GM19467 (cell line): ENCODE measurements around the gene DERA.
"Not testable (repeated sequence)": the region's sequence is repeated elsewhere in the genome, so short reads cannot be mapped to it uniquely, and the experiment has no call there.

ENCODE experiments used
- ATAC-seq: cut with Tn5 transposase; IDR thresholded peaks from one replicate; pipeline ENCODE4 v1.9.1; 2021; ENCODE audit warnings: mild to moderate bottlenecking, moderate library complexity; ENCODE audit not compliant: unreplicated experiment

DERA gene

DNA sequence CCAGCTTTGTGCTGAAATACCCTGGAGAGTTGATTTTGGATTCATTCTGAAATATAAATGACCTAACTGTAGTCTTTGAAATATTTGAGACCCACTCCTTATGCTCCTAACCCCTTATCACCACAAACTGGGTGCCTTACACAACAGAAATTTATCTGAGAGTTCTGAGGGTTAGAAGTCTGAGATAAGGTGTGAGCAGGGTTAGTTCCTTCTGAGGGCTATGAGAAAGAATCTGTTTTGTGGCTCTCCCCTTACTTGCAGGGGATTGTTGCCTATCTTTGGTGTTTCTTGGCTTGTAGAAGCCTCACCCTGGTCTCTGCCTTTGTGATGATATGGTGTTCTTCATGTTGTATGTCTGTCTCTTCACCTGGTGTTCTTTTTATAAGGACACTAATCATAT is 91.7 kb downstream of the DERA start:
- ATAC-seq, result no peak

DNA sequence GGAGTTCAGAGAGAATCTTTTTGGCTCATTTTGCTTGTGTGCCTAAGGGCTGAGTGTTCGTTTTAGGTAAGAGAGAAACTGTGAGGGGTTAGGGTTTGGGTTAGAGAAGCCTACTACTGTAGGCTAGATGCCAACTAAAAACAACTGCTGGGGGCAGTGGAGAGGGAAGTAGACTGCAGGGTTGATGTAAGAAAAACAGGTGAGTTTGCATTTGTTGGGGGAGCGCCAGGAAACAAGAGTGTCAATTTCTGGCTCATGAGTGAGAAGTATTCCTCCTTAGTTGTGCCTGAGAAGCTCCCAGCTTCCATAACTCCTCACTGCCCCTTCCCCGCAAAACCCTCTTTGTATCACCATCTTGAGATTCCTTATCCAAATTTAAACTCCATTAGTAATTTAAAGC is 92.3 kb downstream of the DERA start:
- ATAC-seq, result no peak

DNA sequence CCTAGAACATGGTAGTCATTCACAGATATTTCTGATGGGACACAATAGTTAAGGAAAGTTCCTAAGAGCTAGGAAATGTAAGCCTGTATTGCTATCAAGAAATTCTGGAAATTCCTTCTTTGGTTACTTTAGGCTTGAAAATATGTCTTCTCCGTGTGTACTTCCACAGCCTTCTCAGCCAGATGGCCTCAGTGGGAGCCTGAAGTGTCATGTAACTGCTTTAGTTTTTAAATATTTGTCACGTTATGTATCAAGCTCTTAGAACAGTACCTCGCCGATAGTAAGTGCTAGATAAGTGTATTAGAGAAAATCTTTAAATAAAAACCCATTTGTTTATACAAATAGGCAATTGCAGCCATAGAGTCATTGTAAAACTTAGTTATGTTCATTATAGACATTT is 95.6 kb downstream of the DERA start:
- no peak for ATAC-seq

DNA sequence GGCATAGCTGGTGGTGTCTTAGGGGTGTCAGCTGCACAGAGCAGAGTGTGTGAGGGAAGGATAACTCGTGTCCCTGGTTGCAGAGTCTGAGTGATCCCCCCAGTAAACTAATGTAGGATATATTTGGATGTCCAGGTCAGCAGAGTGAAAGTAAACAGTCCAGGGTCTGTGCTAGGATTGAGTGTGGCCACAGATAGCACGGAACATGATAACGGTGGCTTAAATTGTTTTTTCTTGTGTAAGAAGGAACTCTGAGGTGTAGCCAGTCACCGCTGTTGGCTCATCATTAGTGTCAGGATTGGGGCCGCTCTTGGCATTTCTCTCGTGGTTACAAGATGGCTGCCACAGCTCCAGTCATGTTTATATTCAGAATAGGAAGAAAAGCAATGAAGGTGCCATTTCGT is 97.3 kb downstream of the DERA start:
- no peak for ATAC-seq

DNA sequence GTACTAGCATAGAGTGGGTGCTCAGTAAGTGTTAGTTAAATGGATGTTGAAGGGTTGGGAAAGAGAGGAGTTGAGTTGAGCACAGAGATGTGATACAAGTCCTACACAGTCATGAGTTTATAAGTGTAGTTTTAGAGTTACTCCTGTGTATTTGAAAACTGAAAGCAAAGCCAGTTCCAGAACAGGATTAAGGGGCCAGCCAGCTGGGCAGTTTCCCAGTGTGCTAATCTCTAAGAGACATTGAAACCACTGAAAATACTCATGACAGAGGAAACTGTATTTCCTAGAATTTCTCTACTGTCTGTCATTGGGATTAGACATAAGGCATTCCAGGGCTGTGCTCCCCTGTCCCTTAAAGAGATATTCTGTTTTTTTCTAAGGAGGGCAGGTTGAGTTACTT is 101.0 kb downstream of the DERA start:
- ATAC-seq, result no peak

DNA sequence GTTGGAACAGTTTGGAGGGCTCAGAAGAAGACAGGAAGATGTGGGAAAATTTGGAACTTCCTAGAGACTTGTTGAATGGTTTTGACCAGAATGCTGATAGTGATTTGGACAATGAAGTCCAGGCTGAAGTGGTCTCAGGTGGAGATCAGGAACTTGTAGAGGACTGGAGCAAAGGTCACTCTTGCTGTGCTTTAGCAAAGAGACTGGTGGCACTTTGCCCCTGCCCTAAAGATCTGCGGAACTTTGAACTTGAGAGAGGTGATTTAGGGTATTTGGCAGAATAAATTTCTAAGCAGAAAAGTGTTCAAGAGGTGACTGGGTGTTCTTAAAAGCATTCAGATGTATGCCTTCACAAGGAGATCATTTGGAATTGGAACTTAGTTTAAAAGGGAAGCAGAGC is 102.6 kb downstream of the DERA start:
- ATAC-seq, result not testable (repeated sequence)

DNA sequence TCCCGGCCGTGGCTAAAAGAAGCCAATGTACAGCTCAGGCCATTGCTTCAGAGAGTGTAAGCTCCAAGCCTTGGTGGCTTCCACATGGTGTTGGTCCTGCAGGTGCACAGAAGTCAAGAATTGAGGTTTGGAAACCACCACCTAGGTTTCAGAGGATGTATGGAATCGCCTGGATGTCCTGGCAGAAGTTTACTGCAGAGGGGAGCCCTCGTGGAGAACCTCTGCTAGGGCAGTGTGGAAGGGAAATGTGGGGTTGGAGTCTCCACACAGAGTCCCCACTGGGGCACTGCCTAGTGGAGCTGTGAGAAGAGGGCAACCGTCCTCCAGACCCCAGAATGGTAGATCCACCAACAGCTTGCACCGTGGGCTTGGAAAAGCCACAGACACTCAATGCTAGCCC is 103.3 kb downstream of the DERA start:
- not testable (repeated sequence) for ATAC-seq

DNA sequence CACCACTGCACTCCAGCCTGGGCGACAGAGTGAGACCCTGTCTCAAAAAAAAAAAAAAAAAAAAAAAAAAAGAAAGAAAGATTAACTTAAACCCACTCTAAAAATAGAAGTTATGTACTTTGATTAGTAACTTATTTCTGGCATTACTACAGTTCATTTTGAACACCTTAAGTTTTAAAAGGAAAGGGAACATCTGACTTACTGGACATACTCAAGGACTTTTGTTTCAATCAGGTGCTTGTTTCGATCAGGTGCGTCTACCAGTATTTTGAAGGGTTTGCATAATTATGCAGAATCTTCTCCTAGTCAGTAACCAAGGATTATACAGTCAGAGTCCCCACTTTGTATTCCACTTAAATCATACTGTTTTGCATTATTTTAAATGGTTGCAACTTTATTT is 105.6 kb downstream of the DERA start:
- no peak for ATAC-seq

DNA sequence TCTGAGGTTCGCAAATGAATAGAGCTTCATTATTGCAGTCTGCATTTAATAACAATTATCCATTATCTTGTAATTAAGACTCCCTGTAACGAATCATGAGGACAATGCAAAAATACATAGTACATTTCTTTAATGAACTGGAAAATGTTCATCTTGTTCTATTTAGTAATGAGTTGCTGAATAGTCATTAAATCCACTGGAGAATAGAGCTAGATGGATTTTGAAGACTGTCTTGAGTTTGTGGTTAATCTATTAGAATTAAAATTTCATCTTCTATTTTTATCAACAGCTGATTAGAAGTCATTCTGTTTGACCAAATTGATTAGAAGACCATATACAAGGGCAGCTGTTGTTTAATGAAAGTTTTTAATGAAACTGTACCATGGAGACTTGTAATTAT is 107.2 kb downstream of the DERA start:
- no peak for ATAC-seq

DNA sequence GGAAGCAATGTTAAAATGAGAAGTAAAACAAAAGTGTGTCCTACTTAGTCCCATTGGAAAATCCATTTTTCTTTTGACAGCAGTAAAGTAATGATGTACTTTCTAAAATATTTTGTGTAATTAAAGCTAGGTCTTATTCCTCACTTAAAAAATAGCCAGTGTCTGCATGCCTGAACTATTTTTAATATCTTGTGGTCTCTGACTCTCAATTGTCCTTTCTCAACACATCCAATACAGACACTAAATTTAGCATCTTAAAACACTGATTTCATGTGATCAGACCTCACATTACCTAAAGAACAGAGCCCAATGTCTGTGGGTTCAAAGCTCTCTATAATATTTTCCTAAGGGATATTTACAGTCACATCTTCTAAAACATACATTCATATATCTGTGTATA is 108.0 kb downstream of the DERA start:
- no peak for ATAC-seq

DNA sequence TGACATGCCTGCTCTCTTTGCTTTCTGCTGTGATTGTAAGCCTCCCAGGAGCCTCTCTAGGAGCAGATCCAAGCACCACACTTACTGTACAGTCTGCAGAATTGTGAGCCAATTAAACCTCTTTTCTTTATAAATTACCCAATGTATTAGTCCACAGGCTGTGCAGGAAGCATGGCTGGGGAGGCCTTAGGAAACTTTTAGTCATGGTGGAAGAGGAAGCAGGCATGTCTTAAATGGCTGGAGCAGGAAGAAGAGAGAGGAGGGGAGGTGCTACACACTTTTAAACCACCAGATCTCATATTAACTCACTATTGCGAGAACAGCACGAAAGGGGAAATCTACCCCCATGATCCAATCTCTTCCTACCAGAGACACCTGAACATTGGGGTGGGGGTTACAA is 108.9 kb downstream of the DERA start:
- ATAC-seq, result no peak

DNA sequence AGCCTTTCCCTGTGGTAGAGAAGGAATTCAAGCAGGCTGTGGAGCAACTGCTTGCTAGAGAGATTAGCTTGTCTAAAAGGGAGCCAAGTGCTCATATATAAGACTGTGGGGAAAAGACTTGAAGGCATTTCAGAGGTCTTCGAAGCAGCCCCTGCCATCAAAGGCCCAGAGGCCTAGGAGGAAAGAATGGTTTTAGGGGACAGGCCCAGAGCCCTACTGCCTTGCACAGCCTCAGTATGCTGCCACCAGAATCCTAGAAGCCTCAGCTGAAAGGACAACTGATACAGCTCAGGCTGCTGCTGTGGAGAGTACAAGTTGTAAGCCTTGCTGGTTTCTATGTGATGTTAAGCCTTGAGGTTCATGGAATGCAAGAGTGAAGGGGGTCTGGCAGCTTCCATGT is 109.9 kb downstream of the DERA start:
- no peak for ATAC-seq

DNA sequence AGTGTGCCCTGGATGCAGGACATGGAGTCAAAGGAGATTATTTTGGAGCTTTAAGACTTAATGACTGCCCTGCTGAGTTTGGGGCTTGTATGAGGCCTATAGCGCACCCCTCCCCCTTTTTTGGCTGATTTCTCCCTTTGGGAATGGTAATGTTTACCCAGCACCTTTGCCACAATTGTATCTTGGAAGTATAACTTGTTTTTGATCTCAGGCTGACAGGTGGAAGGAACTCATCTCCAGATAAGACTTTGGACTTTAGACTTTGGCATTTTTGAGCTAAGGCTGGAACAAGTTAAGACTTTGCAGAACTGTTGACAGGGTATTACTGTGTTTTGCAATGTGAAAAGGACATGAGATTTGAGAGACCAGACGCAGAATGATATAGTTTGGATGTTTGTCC is 110.5 kb downstream of the DERA start:
- ATAC-seq, result no peak

DNA sequence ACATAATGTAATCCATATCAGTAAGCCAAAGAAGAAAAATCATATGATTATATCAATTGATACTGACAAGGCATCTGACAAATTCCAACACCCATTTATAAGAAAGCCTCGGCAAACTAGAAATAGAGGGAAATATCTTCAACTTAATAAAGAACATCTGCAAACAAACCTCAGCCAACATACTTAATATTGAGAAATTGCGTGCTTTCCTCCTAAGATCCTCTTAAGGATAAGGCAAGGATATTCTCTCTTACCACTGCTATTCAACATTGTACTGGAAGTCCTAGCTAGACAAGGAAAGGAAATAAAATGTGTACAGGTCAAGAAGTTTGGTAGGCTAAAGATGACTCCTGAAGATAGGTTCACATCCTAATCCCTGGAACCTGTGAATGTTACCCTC is 115.9 kb downstream of the DERA start:
- ATAC-seq, result no peak

DNA sequence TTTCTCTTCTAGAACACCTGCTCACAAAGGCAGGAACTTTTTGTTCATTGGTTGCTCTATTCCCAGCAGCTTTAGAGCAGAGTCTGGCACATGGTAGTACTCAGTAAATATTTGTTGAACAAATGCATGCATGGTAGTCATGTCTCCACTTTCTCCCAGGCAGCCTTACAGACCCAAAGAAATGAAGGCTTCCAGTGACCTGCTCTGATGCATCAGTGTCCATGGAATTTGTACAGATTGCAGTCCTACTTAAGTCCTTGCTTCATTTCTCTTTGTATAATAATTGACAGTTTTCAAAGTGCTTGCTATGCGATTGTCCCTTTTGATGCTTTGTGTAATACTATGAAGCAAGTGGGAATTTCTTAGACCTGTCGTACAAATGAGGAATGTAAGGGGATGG is 119.6 kb downstream of the DERA start:
- ATAC-seq, result no peak

DNA sequence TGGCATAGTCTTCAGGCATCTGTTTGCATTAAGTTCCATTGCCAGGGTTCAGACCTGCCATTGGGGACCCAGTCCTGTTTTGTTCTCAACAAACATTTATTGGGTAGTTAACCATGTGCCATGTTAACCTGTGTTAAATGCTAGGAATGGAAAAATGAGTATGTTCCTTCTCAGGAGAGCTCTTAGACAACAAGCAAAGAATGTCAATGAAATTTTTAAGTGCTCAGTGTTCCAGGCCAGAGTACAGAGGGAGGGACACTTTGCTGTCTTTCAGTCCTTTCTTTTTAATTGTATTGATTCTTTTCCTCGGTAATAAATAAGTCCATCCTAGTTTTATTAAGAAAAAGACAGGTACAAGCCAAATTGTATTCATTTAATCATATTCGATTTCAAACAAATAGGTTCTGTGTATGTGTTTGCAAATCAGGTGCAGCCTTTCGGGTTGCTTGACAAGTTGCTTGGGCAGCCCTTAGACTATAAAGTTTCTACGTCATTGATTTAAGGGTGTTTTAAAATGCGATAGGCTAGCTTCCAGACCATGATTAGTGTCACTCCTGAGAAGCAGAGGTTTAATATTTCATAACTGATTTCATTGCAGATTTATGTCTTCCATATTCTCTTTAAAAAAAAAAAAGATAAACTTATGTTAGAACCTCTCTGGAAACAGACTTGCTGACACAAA is 123.1 kb downstream of the DERA start:
- no peak for ATAC-seq

DNA sequence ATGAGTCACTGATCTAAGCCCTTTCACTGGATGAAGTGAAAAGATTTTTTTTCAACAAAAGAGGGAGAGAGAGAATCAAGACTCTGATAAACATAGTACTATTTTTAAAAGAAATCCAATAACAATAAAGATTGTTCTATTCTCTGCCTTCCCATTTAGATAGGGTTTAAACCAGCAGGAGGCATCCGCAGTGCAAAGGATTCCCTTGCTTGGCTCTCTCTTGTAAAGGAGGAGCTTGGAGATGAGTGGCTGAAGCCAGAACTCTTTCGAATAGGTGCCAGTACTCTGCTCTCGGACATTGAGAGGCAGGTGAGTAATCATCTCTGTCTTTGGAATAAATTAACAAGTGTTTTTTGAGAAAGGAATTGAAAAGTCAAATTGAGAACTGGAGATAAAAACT is 124.9 kb downstream of the DERA start:
- ATAC-seq, result no peak

DNA sequence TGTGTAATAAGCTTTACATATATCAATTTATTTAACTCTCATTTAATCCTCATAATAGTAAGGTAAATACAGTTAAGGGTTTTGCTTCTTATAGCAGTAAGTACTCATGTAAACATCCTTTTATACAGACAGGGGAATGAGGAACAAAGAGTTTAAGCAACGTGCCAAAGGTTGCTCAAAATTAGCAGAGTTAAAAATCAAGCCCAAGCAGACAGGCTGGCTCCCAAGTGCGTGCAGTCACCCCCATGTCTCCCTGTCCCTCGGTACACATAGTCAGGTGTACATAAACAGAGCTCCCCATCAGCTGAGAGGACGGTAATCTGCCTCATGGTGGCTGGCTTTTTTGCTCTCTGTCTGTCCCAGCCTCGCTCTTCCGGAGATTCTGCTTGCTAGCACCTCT is 126.4 kb downstream of the DERA start:
- ATAC-seq, result no peak

DNA sequence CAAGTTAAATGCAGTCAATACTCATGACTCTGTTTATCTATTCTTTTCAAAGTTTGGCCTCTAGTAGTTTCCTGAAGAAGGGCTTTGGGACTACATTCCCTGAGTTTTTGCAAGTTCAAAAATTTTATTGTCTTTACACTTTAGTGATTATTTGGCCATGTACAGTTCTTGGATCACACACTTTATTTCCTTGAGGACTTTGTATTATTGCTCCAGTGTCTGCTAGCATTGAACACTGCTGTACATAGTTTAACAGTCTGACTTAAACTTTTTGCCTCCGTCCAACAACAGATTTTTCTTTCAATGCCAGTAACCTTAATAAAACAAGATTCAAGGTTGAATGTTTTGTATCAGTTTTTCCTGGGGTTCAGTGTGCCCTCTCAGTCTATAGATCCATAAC is 132.3 kb downstream of the DERA start:
- no peak for ATAC-seq

DNA sequence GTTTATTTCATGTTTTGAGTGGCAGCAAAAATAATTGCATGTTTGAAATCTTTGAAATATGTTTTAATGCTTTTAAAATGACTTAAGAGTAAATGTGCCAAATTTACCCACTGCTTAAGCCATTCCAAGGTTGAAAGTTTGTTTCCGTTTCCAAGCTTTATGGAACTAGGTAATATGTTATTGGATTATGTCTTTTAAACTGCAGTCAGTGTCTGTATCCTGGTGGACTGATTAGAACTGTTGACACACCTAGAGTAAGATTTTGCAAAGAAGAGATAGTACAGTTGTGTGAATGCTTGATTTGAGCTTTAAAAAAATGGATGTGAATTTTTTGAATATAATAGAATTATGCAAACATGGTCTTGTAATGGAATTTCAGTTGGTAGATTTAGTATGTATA is 135.1 kb downstream of the DERA start:
- ATAC-seq, result no peak

DNA sequence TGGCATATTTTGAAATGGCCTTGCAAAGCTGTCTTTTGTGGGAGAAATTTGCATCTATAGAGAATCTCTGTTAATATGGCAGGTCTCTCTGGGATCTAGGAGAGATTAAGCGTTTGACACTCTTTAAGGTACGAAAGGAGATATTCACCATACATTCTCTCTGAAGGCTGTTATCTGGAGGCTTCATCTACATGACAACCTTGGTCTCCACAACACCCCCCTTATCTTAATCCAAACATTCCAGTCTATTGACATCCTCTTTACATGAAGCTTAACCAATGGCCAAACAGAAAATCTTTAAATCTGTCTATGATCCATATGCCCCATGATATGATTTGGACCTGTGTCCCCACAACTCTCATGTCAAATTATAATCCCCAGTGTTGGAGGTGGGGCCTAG is 137.4 kb downstream of the DERA start:
- no peak for ATAC-seq

DNA sequence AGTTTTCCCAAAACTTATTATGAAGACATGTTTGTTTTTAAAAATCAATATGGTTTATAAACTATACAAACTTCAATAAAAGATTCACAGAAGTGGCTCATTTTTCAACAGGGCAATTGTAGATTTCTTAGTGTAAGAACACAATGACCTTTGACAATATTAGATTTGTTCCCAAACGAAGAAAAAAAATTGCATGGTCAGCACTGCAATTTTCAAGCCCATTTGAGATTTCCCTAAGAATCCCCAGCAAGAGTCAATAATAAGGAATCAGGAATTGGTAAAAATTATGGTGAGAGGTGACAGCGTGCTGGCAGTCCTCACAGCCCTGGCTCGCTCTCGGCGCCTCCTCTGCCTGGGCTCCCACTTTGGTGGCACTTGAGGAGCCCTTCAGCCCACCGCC is 145.8 kb downstream of the DERA start:
- ATAC-seq, result no peak

DNA sequence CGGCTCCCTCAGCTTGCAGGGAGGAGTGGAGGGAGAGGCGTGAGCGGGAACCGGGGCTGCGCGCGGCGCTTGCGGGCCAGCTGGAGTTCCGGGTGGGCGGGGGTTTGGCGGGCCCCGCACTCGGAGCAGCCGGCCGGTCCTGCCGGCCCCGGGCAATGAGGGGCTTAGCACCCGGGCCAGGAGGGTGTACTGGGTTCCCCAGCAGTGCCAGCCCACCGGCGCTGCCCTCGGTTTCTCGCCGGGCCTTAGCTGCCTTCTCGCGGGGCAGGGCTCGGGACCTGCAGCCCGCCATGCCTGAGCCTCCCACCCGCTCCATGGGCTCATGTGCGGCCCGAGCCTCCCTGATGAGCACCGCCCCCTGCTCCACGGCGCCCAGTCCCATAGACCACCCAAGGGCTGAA is 146.2 kb downstream of the DERA start:
- not testable (repeated sequence) for ATAC-seq

DNA sequence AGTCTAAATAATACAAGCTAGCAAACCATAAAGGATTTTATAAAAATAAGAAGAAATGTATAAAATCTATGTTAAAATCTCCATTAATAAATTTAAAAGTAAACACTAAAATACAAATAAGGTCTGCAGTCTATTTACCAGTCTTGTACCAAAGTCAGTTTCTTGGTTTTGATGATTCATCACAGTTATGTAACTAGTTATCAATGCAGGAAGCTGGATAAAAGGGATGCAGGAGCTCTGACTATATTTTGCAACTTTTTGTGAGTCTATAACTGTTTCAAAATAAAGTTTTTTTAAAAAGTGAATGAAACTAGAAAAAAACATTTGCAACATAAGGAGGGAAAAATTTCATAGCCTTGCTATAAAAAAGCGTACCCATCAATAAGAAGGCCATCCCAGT is 151.5 kb downstream of the DERA start:
- no peak for ATAC-seq
